ENCODE results near the gene MAK.
"Not testable (repeated sequence)": the region's sequence is repeated elsewhere in the genome, so short reads cannot be mapped to it uniquely, and the experiment has no call there.

Gene MAK, protein sequence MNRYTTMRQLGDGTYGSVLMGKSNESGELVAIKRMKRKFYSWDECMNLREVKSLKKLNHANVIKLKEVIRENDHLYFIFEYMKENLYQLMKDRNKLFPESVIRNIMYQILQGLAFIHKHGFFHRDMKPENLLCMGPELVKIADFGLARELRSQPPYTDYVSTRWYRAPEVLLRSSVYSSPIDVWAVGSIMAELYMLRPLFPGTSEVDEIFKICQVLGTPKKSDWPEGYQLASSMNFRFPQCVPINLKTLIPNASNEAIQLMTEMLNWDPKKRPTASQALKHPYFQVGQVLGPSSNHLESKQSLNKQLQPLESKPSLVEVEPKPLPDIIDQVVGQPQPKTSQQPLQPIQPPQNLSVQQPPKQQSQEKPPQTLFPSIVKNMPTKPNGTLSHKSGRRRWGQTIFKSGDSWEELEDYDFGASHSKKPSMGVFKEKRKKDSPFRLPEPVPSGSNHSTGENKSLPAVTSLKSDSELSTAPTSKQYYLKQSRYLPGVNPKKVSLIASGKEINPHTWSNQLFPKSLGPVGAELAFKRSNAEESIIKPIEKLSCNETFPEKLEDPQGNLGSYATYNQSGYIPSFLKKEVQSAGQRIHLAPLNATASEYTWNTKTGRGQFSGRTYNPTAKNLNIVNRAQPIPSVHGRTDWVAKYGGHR

DNA sequence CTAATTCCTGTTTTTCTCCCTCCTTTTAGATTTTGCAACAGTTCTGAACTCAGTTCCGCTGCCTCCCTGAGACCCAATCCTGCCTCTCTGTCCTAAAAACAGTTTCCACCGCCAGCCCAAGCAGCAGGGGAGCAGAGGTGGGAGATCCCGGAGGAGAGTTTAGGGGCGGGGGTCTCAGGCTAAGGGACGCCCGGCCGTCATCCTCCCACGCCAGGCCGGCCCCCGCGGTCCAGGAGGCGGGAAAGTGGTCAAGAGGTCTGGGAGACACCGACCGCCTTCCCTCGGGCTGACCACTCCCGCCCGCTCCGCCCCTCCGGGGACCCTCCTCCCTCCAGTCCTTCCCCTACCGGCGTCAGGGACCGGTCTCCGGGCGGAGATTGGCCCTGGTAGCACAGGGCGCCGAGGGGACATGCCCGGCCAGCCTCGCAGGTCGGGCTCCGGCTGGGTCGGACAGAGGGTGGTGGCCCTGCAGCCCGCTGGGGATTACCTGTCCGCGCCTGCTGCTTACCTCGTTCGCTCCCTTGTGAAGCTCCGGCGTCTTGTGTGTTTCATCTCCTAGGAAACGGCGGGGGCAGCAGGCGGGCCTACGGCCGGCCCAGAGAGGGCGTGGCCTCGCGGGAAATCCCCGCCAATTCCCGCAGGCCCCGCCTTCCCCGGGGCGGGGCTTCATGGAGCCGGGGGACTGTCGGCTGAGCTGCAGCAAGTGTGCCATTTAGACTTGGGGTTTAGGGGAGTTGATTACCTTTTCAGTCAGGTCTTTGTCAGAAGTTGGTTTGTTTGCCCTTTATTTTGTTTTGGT lies at the start of gene MAK:
Gene MAK (minus strand): TSS at position 545 of the 799 bp plus-strand sequence. CDS start 7,891 bp downstream, outside the sequence.
- peak within 1 kb of the TSS in 1 of 2 donors; percentile 52 for H3K27ac ChIP-seq
- peak within 1 kb of the TSS; percentile 81 for H3K4me3 ChIP-seq
- peak; percentile 85 for DNase-seq (ENCODE audit: low spot score)
- TF ChIP-seq, protein P1, sequence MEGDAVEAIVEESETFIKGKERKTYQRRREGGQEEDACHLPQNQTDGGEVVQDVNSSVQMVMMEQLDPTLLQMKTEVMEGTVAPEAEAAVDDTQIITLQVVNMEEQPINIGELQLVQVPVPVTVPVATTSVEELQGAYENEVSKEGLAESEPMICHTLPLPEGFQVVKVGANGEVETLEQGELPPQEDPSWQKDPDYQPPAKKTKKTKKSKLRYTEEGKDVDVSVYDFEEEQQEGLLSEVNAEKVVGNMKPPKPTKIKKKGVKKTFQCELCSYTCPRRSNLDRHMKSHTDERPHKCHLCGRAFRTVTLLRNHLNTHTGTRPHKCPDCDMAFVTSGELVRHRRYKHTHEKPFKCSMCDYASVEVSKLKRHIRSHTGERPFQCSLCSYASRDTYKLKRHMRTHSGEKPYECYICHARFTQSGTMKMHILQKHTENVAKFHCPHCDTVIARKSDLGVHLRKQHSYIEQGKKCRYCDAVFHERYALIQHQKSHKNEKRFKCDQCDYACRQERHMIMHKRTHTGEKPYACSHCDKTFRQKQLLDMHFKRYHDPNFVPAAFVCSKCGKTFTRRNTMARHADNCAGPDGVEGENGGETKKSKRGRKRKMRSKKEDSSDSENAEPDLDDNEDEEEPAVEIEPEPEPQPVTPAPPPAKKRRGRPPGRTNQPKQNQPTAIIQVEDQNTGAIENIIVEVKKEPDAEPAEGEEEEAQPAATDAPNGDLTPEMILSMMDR (IDR thresholded peaks at IDR 0.05) = no peak

GRCh38 chr6:10886691-10887502 lies 48.6 kb upstream of the MAK start, which contains the start of gene SYCP2L:
Gene SYCP2L, plus strand, starts transcription at chr6:10887052. Its CDS starts 75 bp downstream, at chr6:10887127.
- no peak for DNase-seq (ENCODE audit: low spot score)
- Histone ChIP-seq H3K4me3 (peak within 1 kb of the TSS; percentile 65), H3K27ac (no peak within 1 kb of the TSS)
- TF ChIP-seq, protein P1 (IDR thresholded peaks at IDR 0.05) = no peak

- H3K4me3 ChIP-seq = peak overlapping the region; percentile 65
- DNase-seq (ENCODE audit: low spot score) = not testable (repeated sequence)
Measured at GRCh38 chr6:10886365-10886690, 48.0 kb upstream of the MAK start.

GRCh38 chr6:10884245-10884972 lies 46.1 kb upstream of the MAK start:
- H3K4me3 ChIP-seq = peak overlapping the region; percentile 25
- H3K27ac ChIP-seq = no peak overlapping the region
- DNase-seq (ENCODE audit: low spot score) = no peak
- TF ChIP-seq, protein P1 (IDR thresholded peaks at IDR 0.05) = no peak

More at GRCh38 chr6:10886365-10886690, 48.0 kb upstream of the MAK start:
- H3K27ac ChIP-seq = not testable (repeated sequence)

DNA sequence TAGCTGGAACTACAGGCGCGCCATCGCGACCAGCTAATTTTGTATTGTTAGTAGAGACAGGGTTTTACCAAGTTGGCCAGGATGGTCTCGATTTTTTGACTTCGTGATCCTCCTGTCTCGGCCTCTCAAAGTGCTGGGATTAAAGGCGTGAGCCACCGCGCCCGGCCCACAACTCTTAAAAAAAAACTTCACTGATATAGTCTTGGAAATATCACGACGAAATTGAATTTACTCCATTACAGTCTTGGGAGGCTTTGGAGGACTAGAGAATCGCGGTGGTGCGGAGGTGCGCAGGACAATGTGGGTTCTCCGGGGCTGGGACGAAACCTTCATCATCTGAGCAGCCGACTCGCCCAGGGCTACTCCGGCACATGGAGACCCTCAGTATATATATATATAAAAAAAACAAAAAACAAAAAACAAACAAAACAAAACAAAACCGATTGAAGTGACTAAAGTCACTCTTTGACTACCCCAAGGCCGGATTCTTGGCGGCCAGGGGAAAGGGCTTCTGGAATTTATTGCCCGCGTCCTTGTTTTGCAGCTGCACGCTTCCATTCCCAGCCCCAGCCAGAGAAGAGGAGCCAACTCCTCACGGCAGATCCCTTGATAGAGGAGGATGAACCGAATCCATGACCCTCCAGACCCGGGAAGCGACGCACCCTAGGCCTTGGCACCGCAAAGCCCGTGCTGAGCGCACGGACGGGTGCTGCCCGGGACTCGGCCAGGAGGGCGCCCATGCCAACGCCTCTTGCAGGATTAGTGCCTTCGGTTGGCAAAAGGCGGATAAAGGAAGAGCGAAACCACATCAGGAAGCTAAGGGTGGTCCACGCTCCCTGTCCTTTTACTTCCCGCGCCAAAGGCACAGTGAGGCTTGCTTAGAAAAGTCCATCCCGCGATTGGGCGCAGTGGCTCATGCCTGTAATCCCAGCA lies 45.2 kb upstream of the MAK start:
- TF ChIP-seq, protein P1 (IDR thresholded peaks at IDR 0.05) = no peak
- no peak for DNase-seq (ENCODE audit: low spot score)
- Histone ChIP-seq H3K27ac (no peak overlapping the region), H3K4me3 (peak overlapping the region; percentile 25)

DNA sequence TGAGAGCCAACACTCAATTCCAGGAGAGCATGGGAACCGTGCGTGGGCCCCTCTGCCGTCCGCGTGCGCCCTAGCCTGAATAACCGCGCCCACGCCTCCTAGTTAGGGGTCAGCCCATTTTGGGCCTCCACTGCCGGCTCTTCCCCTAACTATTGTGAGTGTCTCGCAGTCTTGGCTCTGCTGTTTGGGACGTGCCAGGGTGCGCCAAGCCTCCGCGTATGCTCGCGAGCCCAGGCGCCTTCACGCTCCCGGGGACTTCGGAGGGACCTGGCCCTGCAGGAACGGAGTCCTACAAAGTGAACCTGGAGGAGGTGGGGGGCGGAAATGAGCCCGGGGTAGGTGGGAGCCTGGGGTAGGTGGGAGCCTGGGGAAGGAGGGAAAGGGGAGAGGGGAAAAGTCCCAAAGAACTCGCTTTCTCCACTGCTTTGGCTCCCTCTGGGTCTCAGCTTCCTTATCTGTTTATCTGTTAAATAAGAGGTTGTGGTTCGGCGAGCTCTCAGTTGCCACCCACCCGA lies 44.4 kb upstream of the MAK start:
- no peak overlapping the region for H3K4me3 ChIP-seq
- DNase-seq (ENCODE audit: low spot score) = no peak
- H3K27ac ChIP-seq = no peak overlapping the region
- TF ChIP-seq, protein P1 (IDR thresholded peaks at IDR 0.05) = no peak

DNA sequence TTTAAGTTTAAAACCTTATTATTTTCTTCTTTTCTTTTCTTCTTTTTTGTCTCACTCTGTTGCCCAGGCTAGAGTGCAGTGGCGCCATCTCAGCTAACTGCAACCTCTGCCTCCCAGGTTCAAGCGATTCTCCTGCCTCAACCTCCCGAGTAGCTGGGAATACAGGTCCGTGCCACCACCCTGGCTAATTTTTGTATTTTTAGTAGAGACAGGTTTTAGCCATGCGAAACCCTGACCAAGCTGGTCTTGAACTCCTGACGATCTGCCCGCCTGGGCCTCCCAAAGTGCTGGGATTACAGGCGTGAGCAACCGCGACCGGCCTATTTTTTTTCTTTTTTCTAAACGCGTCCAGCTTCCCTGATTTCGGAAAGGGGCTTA lies 43.9 kb upstream of the MAK start:
- not testable (repeated sequence) for H3K27ac ChIP-seq; DNase-seq (ENCODE audit: low spot score); H3K4me3 ChIP-seq

Data from coronary artery (tissue), 2 donors.